Choroid plexus epithelial cell (primary cell): ENCODE results near the gene TRIM10.
"Not testable (repeated sequence)": the region's sequence is repeated elsewhere in the genome, so short reads cannot be mapped to it uniquely, and the experiment has no call there.

ENCODE experiments used
- DNase-seq: peaks from one replicate; pipeline ENCODE4 v3.0.0-alpha.2; 2010; ENCODE audit warnings: low read depth
- H3K4me3 ChIP-seq: 2 replicates; pipeline ENCODE4 v1.5.1; 2011; ENCODE audit warnings: low read depth, mild to moderate bottlenecking, control low read depth, low read length, moderate library complexity
- CTCF ChIP-seq: conservative IDR thresholded peaks from 2 replicates; pipeline ENCODE4 v1.5.1; 2011; ENCODE audit warnings: low read depth, mild to moderate bottlenecking, control low read depth, inconsistent platforms, low read length, moderate library complexity

Gene TRIM10

GRCh38 chr6:30144811-30145210 lies 16.2 kb downstream of the TRIM10 start:
- H3K4me3 ChIP-seq: no peak overlapping the region
- no peak for TF ChIP-seq CTCF
- no peak for DNase-seq

GRCh38 chr6:30143780-30144179 lies 17.2 kb downstream of the TRIM10 start:
- TF ChIP-seq CTCF: no peak
- no peak for DNase-seq
- no peak overlapping the region for H3K4me3 ChIP-seq

GRCh38 chr6:30142665-30143064 lies 18.3 kb downstream of the TRIM10 start:
- no peak for DNase-seq
- no peak overlapping the region for H3K4me3 ChIP-seq
- TF ChIP-seq CTCF: no peak

GRCh38 chr6:30140240-30140639 lies 20.8 kb downstream of the TRIM10 start:
- not testable (repeated sequence) for H3K4me3 ChIP-seq, DNase-seq

GRCh38 chr6:30136570-30137286 lies 24.3 kb downstream of the TRIM10 start:
- no peak for DNase-seq
- TF ChIP-seq CTCF: no peak

GRCh38 chr6:30135757-30136156 lies 25.3 kb downstream of the TRIM10 start, which contains the start of gene TRIM40:
Gene TRIM40 (plus strand): TSS chr6:30136140. CDS start chr6:30137037, 897 bp downstream.
- no peak for DNase-seq
- H3K4me3 ChIP-seq: no peak within 1 kb of the TSS
- no peak for TF ChIP-seq CTCF

More at GRCh38 chr6:30136570-30137286, 24.3 kb downstream of the TRIM10 start:
- H3K4me3 ChIP-seq: no peak overlapping the region

- TF ChIP-seq CTCF: no peak
- H3K4me3 ChIP-seq: no peak overlapping the region
- DNase-seq: no peak
Measured at GRCh38 chr6:30135147-30135546, 25.9 kb downstream of the TRIM10 start.
